OCI-LY7 (cell line): ENCODE measurements around the gene CABCOCO1.

Experiments
- CTCF ChIP-seq: fragments of 200-600 bp; sonication (generic); conservative IDR thresholded peaks from 2 replicates; pipeline ENCODE4 v1.5.1; 2014; ENCODE audit warnings: mild to moderate bottlenecking, antibody characterized with exemption, low read length, moderate library complexity, mixed read lengths
- EZH2phosphoT487 ChIP-seq: fragments of 200-600 bp; sonication (generic); IDR thresholded peaks from 2 replicates; pipeline ENCODE4 v1.6.1; 2018; ENCODE audit warnings: low read depth, borderline replicate concordance, mild to moderate bottlenecking, mixed run types, antibody characterized with exemption, low read length, moderate library complexity, mixed read lengths

- TF ChIP-seq CTCF (no peak), EZH2phosphoT487 (no peak)
Observed at GRCh38 chr10:61742812-61743211, 80.1 kb downstream of the CABCOCO1 start.
